ENCODE results near the gene PEX14.

PEX14 gene

GRCh38 chr1:10494754-10495474, 20.2 kb downstream of the PEX14 start:
- TF ChIP-seq FOXP2 (optimal IDR thresholded peaks at IDR 0.05; ENCODE audit: borderline replicate concordance, extremely low read depth, extremely low read length, insufficient read depth) (no peak), TAF1 (IDR thresholded peaks at IDR 0.05; ENCODE audit: borderline replicate concordance, insufficient read depth, low read length) (no peak), SIN3A (IDR thresholded peaks at IDR 0.05; ENCODE audit: borderline replicate concordance, insufficient read depth, low read length) (no peak), POLR2AphosphoS5 (IDR thresholded peaks at IDR 0.05; ENCODE audit: low read depth, low read length) (no peak), REST (IDR thresholded peaks at IDR 0.05; ENCODE audit: insufficient read depth in 1 of 2, low read depth in 2 of 2, low read length in 2 of 2) (no peak)

- TF ChIP-seq SIN3A (IDR thresholded peaks at IDR 0.05; ENCODE audit: borderline replicate concordance, insufficient read depth, low read length) (no peak), REST (IDR thresholded peaks at IDR 0.05; ENCODE audit: insufficient read depth in 1 of 2, low read depth in 2 of 2, low read length in 2 of 2) (no peak), FOXP2 (optimal IDR thresholded peaks at IDR 0.05; ENCODE audit: borderline replicate concordance, extremely low read depth, extremely low read length, insufficient read depth) (no peak), TAF1 (IDR thresholded peaks at IDR 0.05; ENCODE audit: borderline replicate concordance, insufficient read depth, low read length) (no peak), POLR2AphosphoS5 (IDR thresholded peaks at IDR 0.05; ENCODE audit: low read depth, low read length) (no peak)
These were observed 20.7 kb downstream of the PEX14 start for GRCh38 chr1:10495475-10495817.

GRCh38 chr1:10495952-10496351, 21.2 kb downstream of the PEX14 start:
- TF ChIP-seq SIN3A (IDR thresholded peaks at IDR 0.05; ENCODE audit: borderline replicate concordance, insufficient read depth, low read length) (no peak), POLR2AphosphoS5 (IDR thresholded peaks at IDR 0.05; ENCODE audit: low read depth, low read length) (no peak), FOXP2 (optimal IDR thresholded peaks at IDR 0.05; ENCODE audit: borderline replicate concordance, extremely low read depth, extremely low read length, insufficient read depth) (no peak), REST (IDR thresholded peaks at IDR 0.05; ENCODE audit: insufficient read depth in 1 of 2, low read depth in 2 of 2, low read length in 2 of 2) (no peak), TAF1 (IDR thresholded peaks at IDR 0.05; ENCODE audit: borderline replicate concordance, insufficient read depth, low read length) (no peak)

GRCh38 chr1:10497109-10497508, 22.4 kb downstream of the PEX14 start:
- TF ChIP-seq POLR2AphosphoS5 (IDR thresholded peaks at IDR 0.05; ENCODE audit: low read depth, low read length): no peak
- TF ChIP-seq TAF1 (IDR thresholded peaks at IDR 0.05; ENCODE audit: borderline replicate concordance, insufficient read depth, low read length): no peak
- TF ChIP-seq REST (IDR thresholded peaks at IDR 0.05; ENCODE audit: insufficient read depth in 1 of 2, low read depth in 2 of 2, low read length in 2 of 2): no peak
- no peak for TF ChIP-seq SIN3A (IDR thresholded peaks at IDR 0.05; ENCODE audit: borderline replicate concordance, insufficient read depth, low read length)
- TF ChIP-seq FOXP2 (optimal IDR thresholded peaks at IDR 0.05; ENCODE audit: borderline replicate concordance, extremely low read depth, extremely low read length, insufficient read depth): no peak
